ENCODE results near the gene OGFOD2.
"Not testable (repeated sequence)": the region's sequence is repeated elsewhere in the genome, so short reads cannot be mapped to it uniquely, and the experiment has no call there.

Gene OGFOD2

DNA sequence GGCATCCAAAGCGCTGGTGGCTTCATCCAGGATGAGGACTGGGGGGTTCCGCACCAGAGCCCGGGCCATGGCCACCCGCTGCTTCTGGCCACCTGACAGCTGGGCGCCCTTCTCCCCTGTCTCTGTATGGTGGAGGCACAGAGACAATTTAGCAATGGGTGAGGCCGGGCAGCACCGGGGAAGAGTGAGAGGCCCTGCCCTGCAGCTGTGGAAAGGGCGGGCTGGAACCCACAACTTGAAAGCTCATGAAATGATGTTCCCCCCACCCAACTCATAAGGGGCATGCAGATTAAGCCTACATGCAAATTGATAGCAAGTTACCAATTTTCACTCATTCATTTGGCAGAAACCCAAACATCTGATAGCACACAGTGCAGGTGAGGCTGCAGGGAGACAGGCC, 42.8 kb upstream of the OGFOD2 start:
- no peak overlapping the region for H3K4me3 ChIP-seq (ENCODE audit: low read depth, low read length)
- no peaks in the 10 kb centered on the region for H3K27me3 ChIP-seq (ENCODE audit: insufficient read depth, low read depth, severe bottlenecking)
- H3K27ac ChIP-seq, result no peak overlapping the region
- TF ChIP-seq, protein P1, sequence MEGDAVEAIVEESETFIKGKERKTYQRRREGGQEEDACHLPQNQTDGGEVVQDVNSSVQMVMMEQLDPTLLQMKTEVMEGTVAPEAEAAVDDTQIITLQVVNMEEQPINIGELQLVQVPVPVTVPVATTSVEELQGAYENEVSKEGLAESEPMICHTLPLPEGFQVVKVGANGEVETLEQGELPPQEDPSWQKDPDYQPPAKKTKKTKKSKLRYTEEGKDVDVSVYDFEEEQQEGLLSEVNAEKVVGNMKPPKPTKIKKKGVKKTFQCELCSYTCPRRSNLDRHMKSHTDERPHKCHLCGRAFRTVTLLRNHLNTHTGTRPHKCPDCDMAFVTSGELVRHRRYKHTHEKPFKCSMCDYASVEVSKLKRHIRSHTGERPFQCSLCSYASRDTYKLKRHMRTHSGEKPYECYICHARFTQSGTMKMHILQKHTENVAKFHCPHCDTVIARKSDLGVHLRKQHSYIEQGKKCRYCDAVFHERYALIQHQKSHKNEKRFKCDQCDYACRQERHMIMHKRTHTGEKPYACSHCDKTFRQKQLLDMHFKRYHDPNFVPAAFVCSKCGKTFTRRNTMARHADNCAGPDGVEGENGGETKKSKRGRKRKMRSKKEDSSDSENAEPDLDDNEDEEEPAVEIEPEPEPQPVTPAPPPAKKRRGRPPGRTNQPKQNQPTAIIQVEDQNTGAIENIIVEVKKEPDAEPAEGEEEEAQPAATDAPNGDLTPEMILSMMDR (IDR thresholded peaks at IDR 0.05; ENCODE audit: low read depth, low read length), result no peak
- no peak for DNase-seq
- no peaks in the 10 kb centered on the region for H3K9me3 ChIP-seq (ENCODE audit: severe bottlenecking)
- H3K36me3 ChIP-seq, result peaks cover 7% of the 10 kb centered on the region; the same call in 1 of the 2 replicates

DNA sequence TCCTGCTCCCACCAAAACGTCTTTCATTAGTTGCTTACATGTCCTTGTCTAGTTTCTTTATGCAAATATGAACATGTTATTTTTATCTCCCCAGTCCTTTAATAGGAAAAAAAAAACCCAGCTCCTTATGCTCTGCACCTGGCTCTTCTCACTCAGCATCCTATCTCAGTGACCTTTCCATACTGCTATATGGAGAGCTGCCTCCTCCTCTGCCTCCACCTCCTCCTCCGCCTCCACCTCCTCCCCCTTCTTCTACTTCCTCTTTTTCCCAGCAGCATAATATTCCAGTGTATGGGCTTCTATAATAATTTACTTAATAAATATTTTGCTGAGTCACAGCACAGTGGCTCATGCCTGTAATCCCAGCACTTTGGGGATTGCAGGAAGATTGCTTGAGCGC, 40.3 kb upstream of the OGFOD2 start:
- Histone ChIP-seq H3K27me3 (ENCODE audit: insufficient read depth, low read depth, severe bottlenecking) (no peaks in the 10 kb centered on the region), H3K9me3 (ENCODE audit: severe bottlenecking) (no peaks in the 10 kb centered on the region), H3K36me3 (peaks cover 16% of the 10 kb centered on the region; the same call in 1 of the 2 replicates), H3K4me3 (ENCODE audit: low read depth, low read length) (no peak overlapping the region), H3K27ac (no peak overlapping the region)
- no peak for DNase-seq
- TF ChIP-seq, protein P1 (IDR thresholded peaks at IDR 0.05; ENCODE audit: low read depth, low read length), result no peak

DNA sequence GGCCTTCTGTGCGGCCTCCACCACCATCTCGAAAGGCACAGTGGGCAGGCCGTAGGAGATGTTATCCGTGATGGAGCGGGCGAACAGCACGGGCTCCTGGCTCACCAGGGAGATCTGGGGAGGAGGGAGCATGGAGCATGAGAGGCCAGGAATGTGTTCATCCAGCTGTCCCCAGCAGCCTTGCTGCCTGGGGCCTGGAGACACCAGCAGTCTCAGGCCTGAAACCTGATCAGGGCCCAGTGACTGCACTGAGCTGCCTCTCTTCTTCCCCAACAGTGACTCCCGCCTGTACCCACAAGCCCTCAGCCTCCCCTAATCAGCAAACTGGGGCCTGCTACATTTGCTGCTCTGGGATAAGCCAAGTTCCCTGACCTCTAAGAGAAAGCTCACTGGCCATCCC, 39.7 kb upstream of the OGFOD2 start:
- DNase-seq, result no peak
- Histone ChIP-seq H3K27ac (peak overlapping the region; percentile 24; the same call in 1 of the 2 replicates), H3K27me3 (ENCODE audit: insufficient read depth, low read depth, severe bottlenecking) (no peaks in the 10 kb centered on the region), H3K4me3 (ENCODE audit: low read depth, low read length) (no peak overlapping the region), H3K36me3 (peaks cover 16% of the 10 kb centered on the region; the same call in 1 of the 2 replicates), H3K9me3 (ENCODE audit: severe bottlenecking) (no peaks in the 10 kb centered on the region)
- TF ChIP-seq, protein P1 (IDR thresholded peaks at IDR 0.05; ENCODE audit: low read depth, low read length), result no peak

DNA sequence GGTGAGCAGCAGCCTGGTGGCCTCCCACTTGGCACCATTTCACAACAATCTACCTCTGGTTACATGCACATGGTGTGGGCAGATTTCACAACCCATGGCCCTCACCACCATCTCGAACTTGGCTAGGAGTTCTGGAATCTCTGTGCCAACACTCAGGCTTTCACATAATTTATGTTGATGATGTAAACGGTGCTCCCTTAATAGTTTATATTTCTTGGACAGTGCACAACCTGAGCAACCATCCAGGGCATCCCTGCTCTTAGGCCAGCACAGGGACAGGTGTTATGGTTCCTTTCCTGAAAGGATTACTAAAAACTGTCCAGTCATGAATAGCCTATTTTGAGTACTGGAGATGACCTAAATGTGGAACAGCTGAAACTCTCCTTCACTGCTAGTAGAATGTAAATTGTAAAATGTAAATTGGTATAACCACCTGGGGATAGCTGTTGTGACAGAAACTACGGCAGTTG, 37.4 kb upstream of the OGFOD2 start:
- Histone ChIP-seq H3K27ac (no peak overlapping the region), H3K9me3 (ENCODE audit: severe bottlenecking) (no peaks in the 10 kb centered on the region), H3K27me3 (ENCODE audit: insufficient read depth, low read depth, severe bottlenecking) (no peaks in the 10 kb centered on the region), H3K36me3 (peaks cover 14% of the 10 kb centered on the region; the same call in 1 of the 2 replicates), H3K4me3 (ENCODE audit: low read depth, low read length) (no peak overlapping the region)
- no peak for DNase-seq
- TF ChIP-seq, protein P1 (IDR thresholded peaks at IDR 0.05; ENCODE audit: low read depth, low read length), result no peak

DNA sequence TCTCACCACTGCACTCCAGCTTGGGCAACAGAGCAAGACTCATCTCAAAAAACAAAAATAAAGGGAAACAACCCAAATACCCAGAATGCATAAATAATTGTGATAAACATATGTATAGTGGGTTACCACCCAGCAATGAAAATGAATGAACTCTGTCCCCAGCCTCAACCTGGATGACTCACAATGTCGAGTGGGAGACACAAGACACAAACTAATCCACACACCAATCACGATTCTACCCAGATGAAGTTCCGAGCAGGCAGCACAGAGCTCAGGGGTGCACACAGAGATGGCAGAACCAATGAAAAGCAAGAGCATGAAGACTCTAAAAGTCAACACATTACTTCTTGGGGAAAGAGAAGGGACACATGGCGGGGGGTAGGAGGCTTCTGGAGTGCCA, 35.9 kb upstream of the OGFOD2 start:
- no peak overlapping the region for H3K4me3 ChIP-seq (ENCODE audit: low read depth, low read length)
- H3K9me3 ChIP-seq (ENCODE audit: severe bottlenecking), result no peaks in the 10 kb centered on the region
- no peak overlapping the region for H3K27ac ChIP-seq
- TF ChIP-seq, protein P1 (IDR thresholded peaks at IDR 0.05; ENCODE audit: low read depth, low read length), result no peak
- DNase-seq, result no peak
- H3K36me3 ChIP-seq, result peaks cover 14% of the 10 kb centered on the region; the same call in 1 of the 2 replicates
- no peaks in the 10 kb centered on the region for H3K27me3 ChIP-seq (ENCODE audit: insufficient read depth, low read depth, severe bottlenecking)

DNA sequence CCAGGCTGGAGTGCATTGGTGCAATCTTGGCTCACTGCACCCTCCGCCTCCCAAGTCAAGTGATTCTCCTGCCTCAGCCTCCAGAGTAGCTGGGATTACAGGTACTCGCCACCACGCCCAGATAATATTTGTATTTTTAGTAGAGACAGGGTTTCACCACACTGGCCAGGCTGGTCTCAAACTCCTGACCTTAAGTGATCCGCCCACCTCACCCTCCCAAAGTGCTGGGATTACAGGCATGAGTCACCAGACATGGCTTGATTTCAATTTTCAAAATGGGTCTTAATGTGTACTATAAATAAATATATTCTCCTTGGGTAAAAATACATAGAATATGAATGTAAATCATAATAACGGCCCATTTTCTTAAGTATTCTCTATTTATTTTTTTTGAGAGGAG, 33.7 kb upstream of the OGFOD2 start:
- H3K27me3 ChIP-seq (ENCODE audit: insufficient read depth, low read depth, severe bottlenecking); H3K27ac ChIP-seq; H3K9me3 ChIP-seq (ENCODE audit: severe bottlenecking); DNase-seq; H3K4me3 ChIP-seq (ENCODE audit: low read depth, low read length): not testable (repeated sequence)
- H3K36me3 ChIP-seq, result peaks cover 14% of the 10 kb centered on the region; the same call in 1 of the 2 replicates

Measured in WERI-Rb-1 (cell line).